Myocyte (in vitro differentiated cells): ENCODE data around the gene ZNF577. TPM values are rescaled to one million over a fixed set of nuclear protein-coding genes. Genes with fewer than 3 reads are reported as not detected.

Experiments used
- DNase-seq: peaks from one replicate; pipeline ENCODE4 v3.0.0-alpha.2; 2012; ENCODE audit warnings: low read depth
- total RNA-seq: library from RNA; depleted of rRNA; stranded (reverse); fragments of >200 nt; gene quantifications from 2 replicates; pipeline ENCODE4 v1.2.3, GENCODE V29; 2014

Gene ZNF577
- total RNA-seq, 1 donor from 2014 or later = 7.5 TPM

GRCh38 chr19:51873097-51873496 lies 14.7 kb downstream of the ZNF577 start:
- DNase-seq = no peak

GRCh38 chr19:51861870-51862622 lies 25.7 kb downstream of the ZNF577 start:
- DNase-seq = no peak

GRCh38 chr19:51837145-51837544 lies 50.6 kb downstream of the ZNF577 start:
- no peak for DNase-seq

- DNase-seq = no peak
Measured at GRCh38 chr19:51830274-51830673, 57.5 kb downstream of the ZNF577 start.

- DNase-seq = no peak
Measured at GRCh38 chr19:51824281-51825005, 63.3 kb downstream of the ZNF577 start.

GRCh38 chr19:51822946-51823345 lies 64.8 kb downstream of the ZNF577 start:
- DNase-seq = no peak

- peak; percentile 5 for DNase-seq
Measured at GRCh38 chr19:51822325-51822724, 65.4 kb downstream of the ZNF577 start.

- DNase-seq = no peak
Measured at GRCh38 chr19:51821921-51822320, 65.8 kb downstream of the ZNF577 start.

GRCh38 chr19:51821456-51821855 lies 66.3 kb downstream of the ZNF577 start:
- no peak for DNase-seq

Other genes starting within 250 kb of the ZNF577 start
- gene SIGLEC14, start 241.1 kb downstream of the ZNF577 start, total RNA-seq = not detected in 2 replicates
- gene SPACA6, start 194.6 kb downstream of the ZNF577 start, total RNA-seq = 5.2 and 8.0 TPM in 2 replicates
- 0.57 and 0.70 TPM in 2 replicates for gene HAS1, start 164.0 kb downstream of the ZNF577 start, total RNA-seq
- gene FPR1, start 136.1 kb downstream of the ZNF577 start, total RNA-seq = 0.05 and 0.16 TPM in 2 replicates
- gene FPR2, start 126.8 kb downstream of the ZNF577 start, total RNA-seq = not detected in 2 replicates
- not detected in 2 replicates for gene FPR3, start 92.8 kb downstream of the ZNF577 start, total RNA-seq
- 8.3 and 11.0 TPM in 2 replicates for gene ZNF649, start 17.1 kb upstream of the ZNF577 start, total RNA-seq
- 4.9 and 5.0 TPM in 2 replicates for gene ZNF613, start 39.5 kb upstream of the ZNF577 start, total RNA-seq
- 6.8 and 7.1 TPM in 2 replicates for gene ZNF350, start 98.9 kb upstream of the ZNF577 start, total RNA-seq
- 10.4 and 21.1 TPM in 2 replicates for gene ZNF615, start 120.3 kb upstream of the ZNF577 start, total RNA-seq
- gene ZNF614, start 140.4 kb upstream of the ZNF577 start, total RNA-seq = 14.0 and 14.5 TPM in 2 replicates
- 9.4 and 9.9 TPM in 2 replicates for gene ZNF432, start 160.9 kb upstream of the ZNF577 start, total RNA-seq
- 13.3 and 13.9 TPM in 2 replicates for gene ZNF841, start 207.8 kb upstream of the ZNF577 start, total RNA-seq